NCI-H69 (cell line): ENCODE measurements around the gene TMOD4.

Experiments
- DNase-seq: peaks from one replicate; lab custom pipeline; 2025; lab: John Stamatoyannopoulos, UW

TMOD4 gene

DNA sequence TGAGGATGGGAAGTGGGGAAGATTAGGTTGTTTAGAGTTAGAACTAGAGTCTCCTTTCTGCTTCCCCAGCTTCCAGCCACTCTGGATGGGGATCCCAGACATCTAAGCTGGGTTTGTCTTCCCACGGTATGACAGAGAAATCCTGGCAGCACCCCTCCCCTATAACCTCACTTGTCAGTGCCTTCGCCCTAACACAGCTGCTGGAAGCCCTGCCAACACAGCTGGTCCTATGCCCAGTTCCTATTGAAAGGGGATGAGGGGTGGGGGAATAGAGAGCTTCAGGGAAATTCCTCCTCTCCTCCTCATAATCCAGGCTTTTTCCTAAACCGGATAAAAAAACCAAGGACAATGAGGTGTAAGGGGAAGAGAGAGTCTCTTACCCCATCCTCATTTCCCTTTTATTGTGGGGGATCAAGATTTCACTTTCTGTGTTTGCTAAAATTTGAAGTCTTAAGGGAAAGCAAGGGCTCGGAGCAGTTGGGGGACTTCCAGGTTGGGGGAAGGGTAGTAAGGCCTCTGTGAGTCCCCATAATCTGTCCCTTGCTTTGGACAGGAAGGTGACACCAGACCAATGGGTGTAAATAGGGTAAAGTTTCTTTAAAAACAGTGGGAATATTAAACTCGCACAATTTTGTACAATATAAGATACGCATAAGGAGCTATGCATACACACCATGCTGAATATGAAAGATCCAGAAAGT is 590 bp downstream of the TMOD4 start:
- no peak for DNase-seq

- no peak for DNase-seq
These were observed 4.6 kb downstream of the TMOD4 start for GRCh38 chr1:151171190-151171589.

DNA sequence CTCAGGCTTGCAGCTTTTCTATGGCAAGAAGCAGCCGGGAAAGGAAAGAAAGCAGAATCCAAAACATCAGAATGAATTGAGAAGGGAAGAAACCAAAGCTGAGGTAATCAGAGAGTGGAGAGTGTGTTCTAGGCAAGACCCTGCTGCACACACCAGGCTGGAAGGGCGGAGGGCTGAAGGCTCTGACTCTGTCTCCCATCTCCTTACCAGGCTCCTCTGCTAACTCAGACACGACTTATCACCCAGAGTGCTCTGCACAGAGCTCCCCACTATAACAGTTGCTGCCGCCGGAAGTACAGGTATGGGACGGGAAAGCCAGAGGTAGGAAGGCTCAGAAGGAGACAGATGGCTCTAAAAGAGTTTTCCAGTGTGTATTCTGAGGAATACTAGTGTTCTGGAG is 8.7 kb downstream of the TMOD4 start:
- no peak for DNase-seq

DNA sequence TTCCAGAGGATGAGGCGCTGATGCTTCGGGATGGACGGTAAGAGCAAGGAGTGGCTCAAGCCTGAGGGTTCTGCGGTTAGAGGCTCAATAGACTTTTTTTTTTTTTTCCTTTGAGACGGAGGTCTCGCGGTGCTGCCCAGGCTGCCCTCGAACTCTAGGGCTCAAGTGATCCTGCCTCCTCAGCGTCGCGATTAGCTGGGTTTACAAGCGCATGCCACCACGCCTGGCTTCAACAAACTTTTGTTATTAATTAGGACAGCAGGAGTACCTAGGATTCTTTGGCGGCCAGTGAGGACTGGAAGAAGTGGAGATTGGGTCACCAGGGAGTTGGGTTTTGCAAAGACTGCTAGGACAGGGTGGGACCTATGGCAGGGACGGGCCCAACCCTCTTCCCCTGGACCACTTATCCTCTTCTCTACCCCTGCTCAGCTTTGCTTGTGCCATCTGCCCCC is 9.2 kb downstream of the TMOD4 start:
- peak; percentile 50 for DNase-seq

DNA sequence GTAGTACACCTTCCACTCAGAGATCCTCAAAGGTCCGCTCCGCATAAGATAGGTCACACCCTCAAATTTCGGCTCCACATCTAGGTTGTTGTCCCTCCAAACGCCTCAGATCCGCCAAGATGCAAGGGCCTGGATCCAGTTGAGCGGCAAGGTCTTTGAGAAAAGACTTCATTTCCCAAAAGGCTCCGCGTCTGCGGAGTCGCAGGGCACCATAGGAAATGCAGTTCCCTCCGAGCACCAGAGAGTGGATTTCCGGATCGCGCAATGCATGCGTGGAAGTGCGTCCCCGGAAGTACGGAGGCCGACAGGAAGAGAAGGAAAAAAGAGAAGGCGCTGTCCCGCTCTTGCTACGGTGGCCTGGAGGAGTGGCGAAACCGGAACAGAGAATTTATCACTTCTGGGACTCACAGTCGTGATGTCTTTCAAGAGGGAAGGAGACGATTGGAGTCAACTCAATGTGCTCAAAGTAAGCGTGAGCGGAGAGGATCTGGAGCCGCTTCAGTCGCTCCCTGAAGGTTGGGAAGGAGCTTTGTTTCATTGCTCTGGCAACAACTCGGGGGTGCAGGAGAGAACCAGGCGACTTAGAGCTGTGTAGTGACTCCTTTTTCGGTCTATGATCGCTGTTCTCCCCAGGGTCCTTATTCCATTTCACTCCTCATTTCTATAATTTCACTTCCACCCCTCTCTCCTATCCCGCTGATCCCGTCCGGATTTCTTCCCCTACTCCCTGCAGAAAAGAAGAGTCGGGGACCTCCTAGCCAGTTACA is 9.9 kb downstream of the TMOD4 start, which contains the start of the genes LYSMD1 and SCNM1:
TSS of gene LYSMD1 (minus strand) at position 165 of the 767 bp plus-strand sequence. CDS start 644 bp downstream, outside the sequence.
TSS of gene SCNM1 (plus strand) at position 407 of the 767 bp plus-strand sequence. CDS start at position 416, 9 bp downstream.
- DNase-seq, result peak; percentile 100

GRCh38 chr1:151165281-151165737 is 10.5 kb downstream of the TMOD4 start:
- peak; percentile 82 for DNase-seq

DNA sequence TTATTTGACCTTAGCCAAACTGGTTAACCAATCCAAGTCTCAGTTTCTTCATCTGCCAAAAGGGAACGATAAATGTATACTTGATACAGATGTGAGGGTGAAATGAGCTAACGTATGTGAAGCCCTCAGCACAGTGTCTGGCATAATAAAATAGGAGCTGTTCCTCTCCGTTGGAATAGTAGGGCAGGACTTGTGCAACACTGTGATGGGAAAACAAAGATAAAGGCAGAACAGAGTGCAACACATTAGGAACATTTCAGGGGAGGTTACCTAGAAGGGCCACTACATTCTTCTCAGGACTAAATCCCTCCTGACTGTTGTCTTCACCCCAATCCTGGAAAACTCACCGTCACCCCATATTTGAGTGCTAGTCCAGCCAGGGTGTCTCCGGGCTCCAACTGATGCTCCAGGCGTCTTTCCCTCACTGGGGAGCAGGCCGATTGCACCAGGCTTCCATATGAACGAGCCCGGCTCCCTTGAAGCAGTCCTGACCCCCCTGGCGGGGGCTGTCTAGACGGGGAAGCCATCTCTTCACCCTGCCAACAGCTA is 11.0 kb downstream of the TMOD4 start:
- DNase-seq, result no peak

GRCh38 chr1:151159373-151159772 is 16.4 kb downstream of the TMOD4 start:
- DNase-seq, result peak; percentile 13

- DNase-seq, result no peak
These were observed 17.0 kb downstream of the TMOD4 start for GRCh38 chr1:151158751-151159251.

GRCh38 chr1:151158326-151158725 is 17.5 kb downstream of the TMOD4 start:
- DNase-seq, result no peak

DNA sequence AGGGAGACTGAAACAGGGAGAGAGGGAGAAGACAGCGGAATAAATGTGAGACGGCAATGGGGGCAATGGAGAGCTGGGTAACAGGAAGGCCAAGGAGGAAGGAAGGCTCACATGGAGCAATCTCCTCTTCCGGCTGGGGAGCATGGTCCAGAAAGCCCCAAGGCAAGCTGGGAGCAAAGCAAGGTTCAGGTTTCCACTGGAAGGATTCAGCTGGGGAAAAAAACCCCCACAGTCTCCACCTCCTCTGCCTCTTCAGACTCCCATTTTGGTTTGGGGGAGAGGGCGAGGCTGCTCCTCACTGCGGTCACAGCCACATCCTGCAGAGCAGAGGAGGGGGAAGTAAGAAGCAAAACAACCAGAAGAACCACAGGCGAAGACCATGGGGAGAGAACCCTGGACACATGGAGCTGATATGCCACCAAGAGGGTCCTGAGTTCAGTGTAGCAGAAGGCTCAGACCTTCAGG is 18.7 kb downstream of the TMOD4 start:
- DNase-seq, result no peak

GRCh38 chr1:151156515-151156819 is 19.3 kb downstream of the TMOD4 start, which contains the start of gene TNFAIP8L2:
TNFAIP8L2 (plus strand) TSS chr1:151156649; CDS start chr1:151158698, 2,049 bp downstream.
- no peak for DNase-seq

- DNase-seq, result no peak
These were observed 28.1 kb downstream of the TMOD4 start for GRCh38 chr1:151147665-151148064.

- peak; percentile 67 for DNase-seq
These were observed 28.7 kb downstream of the TMOD4 start for GRCh38 chr1:151147132-151147503.

GRCh38 chr1:151146412-151147131 is 29.2 kb downstream of the TMOD4 start, which contains the start of gene SEMA6C:
SEMA6C (minus strand) TSS chr1:151146631; CDS start chr1:151142621, 4,010 bp downstream.
- peak; percentile 98 for DNase-seq

GRCh38 chr1:151146072-151146411 is 29.7 kb downstream of the TMOD4 start:
- DNase-seq, result peak; percentile 66

GRCh38 chr1:151145304-151146071 is 30.3 kb downstream of the TMOD4 start:
- DNase-seq, result peak; percentile 66

DNA sequence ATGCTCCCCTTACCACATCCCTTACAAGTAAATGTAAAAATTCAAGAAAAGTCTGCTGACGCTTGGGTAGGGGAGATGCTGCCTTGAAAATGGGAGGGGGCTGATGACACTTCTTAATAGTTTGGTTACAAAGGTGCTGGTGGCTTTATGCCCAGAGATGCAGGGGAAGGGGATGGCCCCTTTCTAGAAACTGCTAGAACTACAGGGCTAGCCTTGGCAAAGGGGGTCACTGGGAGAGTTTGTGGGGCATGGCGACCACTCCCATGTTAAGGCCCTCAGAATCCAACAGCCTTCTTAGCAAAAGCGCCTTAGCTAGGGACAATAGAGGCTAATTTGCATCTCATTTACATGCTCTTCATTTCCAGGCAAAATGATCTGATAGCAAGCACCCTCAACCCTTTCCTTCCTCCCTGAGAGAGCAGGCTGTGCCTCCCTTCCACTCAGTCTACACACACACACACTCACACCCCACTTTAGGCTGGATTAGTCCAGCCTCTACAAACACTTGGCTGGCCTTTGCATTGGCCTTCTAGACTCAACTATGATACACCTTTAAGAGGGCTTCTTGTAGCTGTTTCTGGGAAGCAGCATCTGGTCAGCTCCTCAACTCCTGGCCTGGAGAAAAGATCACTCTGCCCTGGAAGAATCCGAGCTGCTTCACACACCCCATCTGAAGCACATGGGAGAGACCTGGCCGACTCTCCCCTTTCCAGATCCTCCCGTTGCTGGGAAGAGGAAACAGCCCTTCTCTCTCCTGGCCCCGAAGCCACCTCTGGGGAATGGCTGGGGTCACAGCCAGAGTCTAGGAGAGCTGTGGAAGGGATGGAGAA is 31.1 kb downstream of the TMOD4 start:
- peak; percentile 23 for DNase-seq

DNA sequence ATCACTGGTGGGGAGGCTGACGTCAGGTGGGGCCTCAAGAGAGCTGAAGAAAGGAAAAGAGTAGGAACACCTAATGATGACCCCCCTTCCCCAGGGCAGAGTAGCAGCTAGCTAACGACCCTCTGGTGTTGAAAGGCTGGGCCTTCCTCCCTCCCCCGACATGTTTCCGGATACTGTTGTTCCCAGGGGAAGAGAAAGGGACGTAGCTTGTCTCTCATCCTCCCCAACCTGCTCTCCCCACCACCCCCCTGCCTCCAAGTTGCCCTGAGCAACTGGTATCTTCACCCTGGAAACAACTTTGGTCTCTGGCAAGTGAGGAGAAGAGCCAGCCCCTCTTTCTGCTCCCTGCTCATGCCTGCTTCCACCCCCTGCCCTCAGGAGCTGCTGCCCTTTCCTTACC is 31.8 kb downstream of the TMOD4 start:
- DNase-seq, result peak; percentile 57

DNA sequence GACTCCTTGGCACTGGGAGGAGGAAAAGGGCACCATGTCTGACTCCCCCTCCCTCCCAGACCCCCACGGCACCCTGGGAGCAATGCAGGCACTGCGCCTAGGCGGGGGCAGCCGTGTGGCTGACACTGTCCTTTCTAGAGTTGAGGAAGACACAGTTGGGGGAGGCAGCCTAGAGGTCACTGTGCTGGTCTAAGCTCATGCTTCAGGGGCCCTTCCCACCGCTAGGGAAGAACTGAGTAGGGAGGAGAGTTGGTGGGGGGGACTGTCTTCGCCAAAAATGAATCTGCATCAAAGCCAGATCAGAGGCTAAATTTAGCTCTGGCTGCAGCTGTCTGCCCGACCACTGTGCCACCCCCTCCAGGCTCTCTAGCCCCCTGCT is 32.7 kb downstream of the TMOD4 start:
- DNase-seq, result no peak
